OCI-LY3 (cell line): ENCODE results near the gene LUZP2.
A peak's percentile ranks its signal among the peaks of the same experiment; 100 is the strongest.

Experiments
- H2AFZ ChIP-seq: fragments of 200-600, 300-600 bp; shearing (Covaris generic); 2 replicates; pipeline ENCODE4 v1.6.0; 2014; ENCODE audit warnings: antibody characterized with exemption, low read depth, low read length
- H3K27ac ChIP-seq: fragments of 200-600, 300-600 bp; sonication (generic); 2 replicates; pipeline ENCODE4 v1.5.1; 2014; ENCODE audit warnings: mild to moderate bottlenecking, low read length, moderate library complexity, mixed read lengths
- H3K27me3 ChIP-seq: fragments of 200-600, 300-600 bp; sonication (generic); 2 replicates; pipeline ENCODE4 v1.6.1; 2014; ENCODE audit warnings: low read depth, low read length, mixed read lengths
- H3K36me3 ChIP-seq: fragments of 200-600, 300-600 bp; sonication (generic); replicated peaks from 2 replicates; pipeline ENCODE3; 2014; ENCODE audit warnings: low read depth, low read length, mixed read lengths
- H3K4me1 ChIP-seq: fragments of 300-600, 200-600 bp; sonication (generic); 2 replicates; pipeline ENCODE4 v1.6.1; 2014; ENCODE audit warnings: low read length, mixed read lengths
- H3K4me2 ChIP-seq: fragments of 200-600, 300-600 bp; sonication (generic); 2 replicates; pipeline ENCODE4 v1.6.1; 2014; ENCODE audit warnings: low read length, mixed read lengths
- H3K4me3 ChIP-seq: fragments of 300-600, 200-600 bp; sonication (generic); 2 replicates; pipeline ENCODE4 v1.5.1; 2014; ENCODE audit warnings: antibody characterized with exemption, mild to moderate bottlenecking, low read length, moderate library complexity
- H3K79me2 ChIP-seq: fragments of 300-600, 200-600 bp; shearing (Covaris generic); 2 replicates; pipeline ENCODE4 v1.6.1; 2014; ENCODE audit warnings: mild to moderate bottlenecking, low read length, mixed read lengths
- H3K9ac ChIP-seq: fragments of 300-600, 200-600 bp; shearing (Covaris generic); 2 replicates; pipeline ENCODE4 v1.6.0; 2014; ENCODE audit warnings: mild to moderate bottlenecking, low read length, moderate library complexity
- H3K9me3 ChIP-seq: fragments of 200-600, 300-600 bp; shearing (Covaris generic); 2 replicates; pipeline ENCODE4 v1.6.1; 2014; ENCODE audit warnings: low read length, mixed read lengths; ENCODE audit not compliant: insufficient read depth
- H4K20me1 ChIP-seq: fragments of 200-600, 300-600 bp; sonication (generic); 2 replicates; pipeline ENCODE4 v1.6.1; 2016; ENCODE audit warnings: low read length, mixed read lengths; ENCODE audit not compliant: insufficient read depth
- CTCF ChIP-seq: fragments of 200-600, 300-600 bp; sonication (generic); IDR thresholded peaks from 2 replicates; pipeline ENCODE4 v1.5.1; 2014; ENCODE audit warnings: antibody characterized with exemption, low read length, low read depth
- EZH2phosphoT487 ChIP-seq: fragments of 200-600 bp; shearing (Covaris generic); IDR thresholded peaks from 2 replicates; pipeline ENCODE4 v1.6.1; 2018; ENCODE audit warnings: antibody characterized with exemption, mixed run types, low read depth

The LUZP2 gene

GRCh38 chr11:24513479-24514218 lies 16.8 kb downstream of the LUZP2 start:
- Histone ChIP-seq H3K79me2 (no peaks in the 10 kb centered on the region), H3K9ac (no peak overlapping the region), H3K9me3 (no peaks in the 10 kb centered on the region), H2AFZ (no peak overlapping the region), H3K4me1 (peaks cover 21% of the 10 kb centered on the region), H3K27me3 (peaks cover 25% of the 10 kb centered on the region; the same call in 1 of the 2 replicates), H3K27ac (no peak overlapping the region), H3K4me2 (peak overlapping the region; percentile 43), H3K36me3 (no peaks in the 10 kb centered on the region), H4K20me1 (no peaks in the 10 kb centered on the region), H3K4me3 (no peak overlapping the region)
- TF ChIP-seq EZH2phosphoT487 (no peak), CTCF (no peak)

DNA sequence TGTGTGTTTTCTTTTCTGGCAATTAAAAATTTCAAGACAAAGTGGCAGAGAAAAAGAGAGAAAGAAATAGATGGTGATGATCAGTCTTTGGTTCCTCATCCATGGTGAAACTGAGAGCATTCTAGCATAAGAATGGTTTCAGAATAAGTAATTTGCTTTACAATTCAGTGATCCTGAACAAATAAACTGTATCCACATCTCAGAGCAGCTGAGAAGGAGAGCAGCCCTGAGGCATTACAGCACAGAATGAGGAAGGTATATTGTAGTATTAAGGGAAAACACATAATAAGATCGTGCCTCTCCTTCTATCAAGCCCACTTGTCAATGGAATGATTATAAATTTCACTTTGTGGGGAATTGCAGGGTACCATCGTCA lies 17.4 kb downstream of the LUZP2 start:
- H3K27ac ChIP-seq: no peak overlapping the region
- peak overlapping the region; percentile 43 for H3K4me2 ChIP-seq
- H3K9me3 ChIP-seq: no peaks in the 10 kb centered on the region
- H3K79me2 ChIP-seq: no peaks in the 10 kb centered on the region
- H3K27me3 ChIP-seq: 0 out of 2 replicates have a peak, but pooled peaks cover 22% of the 10 kb centered on the region
- no peaks in the 10 kb centered on the region for H3K36me3 ChIP-seq
- peaks cover 21% of the 10 kb centered on the region for H3K4me1 ChIP-seq
- no peak for TF ChIP-seq CTCF
- TF ChIP-seq EZH2phosphoT487: no peak
- H3K4me3 ChIP-seq: no peak overlapping the region; the same call in 1 of the 2 replicates
- no peak overlapping the region for H2AFZ ChIP-seq
- no peaks in the 10 kb centered on the region for H4K20me1 ChIP-seq
- no peak overlapping the region for H3K9ac ChIP-seq

DNA sequence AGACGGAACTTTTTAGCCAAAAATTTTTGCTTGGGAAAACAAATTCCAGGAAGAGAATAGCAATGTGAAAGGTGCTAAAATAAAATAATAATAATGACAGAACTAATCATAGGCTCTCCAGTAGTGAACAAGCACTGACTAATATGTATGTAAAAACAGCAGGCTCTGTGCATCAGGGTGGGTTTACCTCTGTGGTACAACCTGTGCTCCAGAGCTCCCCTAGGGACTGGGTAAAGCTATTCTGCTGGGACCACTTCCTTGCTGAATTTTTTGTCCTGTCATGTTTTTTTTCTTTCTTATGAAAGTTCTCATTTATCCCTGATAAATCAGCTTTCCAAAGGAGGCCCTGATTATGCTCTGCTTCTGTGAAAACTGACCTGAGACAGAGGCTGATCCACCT lies 18.8 kb downstream of the LUZP2 start:
- Histone ChIP-seq H4K20me1 (no peaks in the 10 kb centered on the region), H3K9ac (no peak overlapping the region)

GRCh38 chr11:24516638-24517037 lies 19.8 kb downstream of the LUZP2 start:
- no peak overlapping the region for H3K4me3 ChIP-seq
- H3K9ac ChIP-seq: no peak overlapping the region
- no peak overlapping the region for H3K4me2 ChIP-seq
- TF ChIP-seq CTCF (no peak), EZH2phosphoT487 (no peak)
- peaks cover 21% of the 10 kb centered on the region for H3K4me1 ChIP-seq
- H3K79me2 ChIP-seq: no peaks in the 10 kb centered on the region
- no peaks in the 10 kb centered on the region for H3K36me3 ChIP-seq
- H2AFZ ChIP-seq: no peak overlapping the region
- H3K9me3 ChIP-seq: no peaks in the 10 kb centered on the region
- no peak overlapping the region for H3K27ac ChIP-seq
- 0 out of 2 replicates have a peak, but pooled peaks cover 17% of the 10 kb centered on the region for H3K27me3 ChIP-seq
- H4K20me1 ChIP-seq: no peaks in the 10 kb centered on the region

More for the DNA sequence above, 18.8 kb downstream of the LUZP2 start:
- Histone ChIP-seq H3K4me3 (no peak overlapping the region), H3K4me1 (peaks cover 21% of the 10 kb centered on the region), H3K79me2 (no peaks in the 10 kb centered on the region), H3K27me3 (0 out of 2 replicates have a peak, but pooled peaks cover 19% of the 10 kb centered on the region), H3K9me3 (no peaks in the 10 kb centered on the region), H3K4me2 (no peak overlapping the region), H3K36me3 (no peaks in the 10 kb centered on the region), H2AFZ (no peak overlapping the region), H3K27ac (no peak overlapping the region)
- no peak for TF ChIP-seq CTCF
